ENCODE data around the gene RIPPLY2.

- TF ChIP-seq RAD21 (IDR thresholded peaks at IDR 0.05; ENCODE audit: low read length) (no peak), CTCF (IDR thresholded peaks at IDR 0.05) (no peak), JUND (IDR thresholded peaks at IDR 0.05) (no peak)
These were observed 32.8 kb downstream of the RIPPLY2 start for GRCh38 chr6:83885984-83886383.
